ENCODE results near the gene PUM2.

Gene PUM2

DNA sequence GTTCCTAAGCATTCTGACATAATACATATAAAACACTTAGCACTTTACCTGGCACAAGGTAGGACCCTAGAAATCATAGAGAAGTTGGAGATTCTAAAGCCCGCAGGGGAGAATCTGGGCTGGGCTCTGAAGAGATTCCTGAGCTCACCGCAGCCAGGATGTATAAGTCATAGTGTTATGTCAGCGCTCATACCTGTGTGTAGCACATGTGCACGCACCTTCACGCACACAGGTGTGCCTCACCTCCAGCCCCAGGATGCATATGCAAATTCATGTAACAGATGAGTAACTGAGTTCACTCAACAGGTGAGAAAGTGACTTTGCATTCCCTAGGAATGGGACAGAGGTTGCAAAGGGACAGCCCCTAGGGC is 117.8 kb downstream of the PUM2 start:
- Histone ChIP-seq H3K27me3 (replicated peaks) (no peaks in the 10 kb centered on the region), H3K36me3 (replicated peaks) (no peaks in the 10 kb centered on the region), H3K27ac (no peak overlapping the region), H3K4me3 (ENCODE audit: low read depth, low read length) (no peak overlapping the region)
- no peak for DNase-seq
- TF ChIP-seq, protein P1, sequence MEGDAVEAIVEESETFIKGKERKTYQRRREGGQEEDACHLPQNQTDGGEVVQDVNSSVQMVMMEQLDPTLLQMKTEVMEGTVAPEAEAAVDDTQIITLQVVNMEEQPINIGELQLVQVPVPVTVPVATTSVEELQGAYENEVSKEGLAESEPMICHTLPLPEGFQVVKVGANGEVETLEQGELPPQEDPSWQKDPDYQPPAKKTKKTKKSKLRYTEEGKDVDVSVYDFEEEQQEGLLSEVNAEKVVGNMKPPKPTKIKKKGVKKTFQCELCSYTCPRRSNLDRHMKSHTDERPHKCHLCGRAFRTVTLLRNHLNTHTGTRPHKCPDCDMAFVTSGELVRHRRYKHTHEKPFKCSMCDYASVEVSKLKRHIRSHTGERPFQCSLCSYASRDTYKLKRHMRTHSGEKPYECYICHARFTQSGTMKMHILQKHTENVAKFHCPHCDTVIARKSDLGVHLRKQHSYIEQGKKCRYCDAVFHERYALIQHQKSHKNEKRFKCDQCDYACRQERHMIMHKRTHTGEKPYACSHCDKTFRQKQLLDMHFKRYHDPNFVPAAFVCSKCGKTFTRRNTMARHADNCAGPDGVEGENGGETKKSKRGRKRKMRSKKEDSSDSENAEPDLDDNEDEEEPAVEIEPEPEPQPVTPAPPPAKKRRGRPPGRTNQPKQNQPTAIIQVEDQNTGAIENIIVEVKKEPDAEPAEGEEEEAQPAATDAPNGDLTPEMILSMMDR (IDR thresholded peaks at IDR 0.05; ENCODE audit: low read depth, low read length, missing control alignments): no peak
- in situ Hi-C loops (cut with HindIII; ENCODE audit: low pct_ligation_motif_present, low sequenced_read_pairs): no loop called here

DNA sequence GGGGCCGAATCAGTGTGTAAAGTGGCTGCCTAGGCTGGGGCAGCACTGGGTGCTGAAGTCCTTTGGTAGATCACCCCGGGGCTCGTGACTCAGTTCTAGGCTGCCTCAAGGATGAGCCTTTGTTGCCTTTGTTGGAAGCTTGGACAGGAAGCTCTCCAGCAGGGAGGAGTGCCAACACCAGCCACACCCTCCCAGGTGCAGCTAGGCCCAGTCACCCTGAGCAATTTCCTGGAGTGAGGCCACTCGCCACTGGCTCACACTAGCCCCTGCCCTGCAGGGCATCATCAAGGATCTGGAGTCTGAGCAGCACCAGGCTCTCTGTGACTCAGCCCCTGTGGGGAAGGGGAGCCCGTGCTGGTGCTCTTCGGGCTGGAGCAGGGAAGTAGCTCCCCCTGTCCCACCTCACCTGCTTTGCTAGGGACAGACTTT is 119.0 kb downstream of the PUM2 start:
- no peak for DNase-seq
- Histone ChIP-seq H3K27ac (no peak overlapping the region), H3K27me3 (replicated peaks) (no peaks in the 10 kb centered on the region)

DNA sequence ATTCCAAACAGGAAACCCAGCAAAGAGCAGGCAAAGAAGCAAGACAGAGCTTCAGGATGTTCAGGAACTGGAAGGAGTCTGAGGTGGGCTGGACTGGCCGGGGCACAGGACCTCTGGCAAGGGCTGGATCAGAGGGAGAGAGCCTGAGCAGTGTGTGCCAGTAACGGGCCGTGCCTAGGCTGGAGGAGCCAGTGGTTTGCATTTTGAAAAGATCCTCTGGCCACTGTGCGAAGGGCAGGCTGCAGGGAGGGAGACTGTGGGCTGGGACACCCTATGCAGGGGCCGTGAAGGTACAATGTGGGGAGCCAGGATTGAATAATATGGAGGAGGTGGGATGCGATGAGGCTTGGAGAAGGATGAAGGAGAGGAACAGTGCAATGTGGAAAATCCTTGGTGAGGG is 119.5 kb downstream of the PUM2 start:
- no peaks in the 10 kb centered on the region for H3K36me3 ChIP-seq (replicated peaks)
- H3K27me3 ChIP-seq (replicated peaks): no peaks in the 10 kb centered on the region
- no peak overlapping the region for H3K4me3 ChIP-seq (ENCODE audit: low read depth, low read length)
- TF ChIP-seq, protein P1 (IDR thresholded peaks at IDR 0.05; ENCODE audit: low read depth, low read length, missing control alignments): no peak
- DNase-seq: no peak
- in situ Hi-C loops (cut with HindIII; ENCODE audit: low pct_ligation_motif_present, low sequenced_read_pairs): no loop called here
- no peak overlapping the region for H3K27ac ChIP-seq

More for the DNA sequence above, 119.0 kb downstream of the PUM2 start:
- no peak overlapping the region for H3K4me3 ChIP-seq (ENCODE audit: low read depth, low read length)
- H3K36me3 ChIP-seq (replicated peaks): no peaks in the 10 kb centered on the region
- TF ChIP-seq, protein P1 (IDR thresholded peaks at IDR 0.05; ENCODE audit: low read depth, low read length, missing control alignments): no peak
- in situ Hi-C loops (cut with HindIII; ENCODE audit: low pct_ligation_motif_present, low sequenced_read_pairs): no loop called here

DNA sequence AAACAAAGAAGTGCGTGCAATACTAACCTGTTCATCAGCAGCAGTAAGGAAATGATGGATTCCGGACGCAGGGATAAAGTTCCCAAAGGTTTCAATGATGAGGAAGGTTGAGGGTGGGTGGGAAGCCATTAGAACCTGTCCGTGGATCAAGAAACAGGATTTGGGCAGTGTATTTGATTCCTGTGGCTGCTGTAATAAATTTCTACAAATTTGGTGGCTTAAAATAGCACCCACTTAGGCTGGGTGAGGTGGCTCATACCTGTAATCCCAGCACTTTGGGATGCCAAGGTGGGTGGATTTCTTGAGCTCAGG is 120.6 kb downstream of the PUM2 start:
- Histone ChIP-seq H3K27ac (no peak overlapping the region), H3K27me3 (replicated peaks) (no peaks in the 10 kb centered on the region), H3K36me3 (replicated peaks) (no peaks in the 10 kb centered on the region), H3K4me3 (ENCODE audit: low read depth, low read length) (no peak overlapping the region)
- TF ChIP-seq, protein P1 (IDR thresholded peaks at IDR 0.05; ENCODE audit: low read depth, low read length, missing control alignments): no peak
- in situ Hi-C loops (cut with HindIII; ENCODE audit: low pct_ligation_motif_present, low sequenced_read_pairs): no loop called here
- DNase-seq: no peak

DNA sequence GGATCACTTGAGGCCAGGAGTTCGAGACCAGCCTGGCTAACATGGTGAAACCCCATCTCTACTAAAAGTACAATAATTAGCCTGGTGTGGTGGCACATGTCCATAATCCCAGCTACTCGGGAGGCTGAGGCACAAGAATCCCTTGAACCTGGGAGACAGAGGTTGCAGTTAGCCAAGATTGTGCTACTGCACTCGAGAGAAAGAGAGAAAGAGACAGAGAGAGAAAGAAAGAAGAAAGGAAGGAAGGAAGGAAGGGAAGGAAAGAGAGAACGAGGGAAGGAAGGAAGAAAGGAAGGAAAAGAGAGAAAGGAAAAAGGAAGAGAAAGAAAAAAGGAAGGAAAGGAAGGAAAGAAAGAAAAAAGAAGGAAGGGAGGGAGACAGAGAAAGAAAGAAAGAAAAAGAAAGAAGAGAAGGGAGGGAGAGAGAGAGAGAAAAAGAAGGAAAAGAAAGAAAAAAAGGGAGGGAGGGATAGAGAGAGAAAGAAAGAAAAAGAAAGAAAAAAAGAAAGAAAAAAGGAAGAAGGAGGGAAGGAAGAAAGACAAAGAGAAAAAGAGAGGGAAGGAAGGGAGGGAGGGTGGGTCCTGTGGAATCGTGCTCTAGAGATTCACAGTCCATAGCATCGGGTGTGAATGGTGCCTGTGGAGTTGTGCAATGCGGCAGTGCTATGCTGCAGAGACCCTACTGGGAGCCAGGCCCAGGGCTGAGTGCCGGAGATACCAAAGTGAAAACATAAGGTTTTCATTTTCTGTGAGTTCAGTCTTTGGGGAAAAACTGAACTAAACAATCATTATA is 121.1 kb downstream of the PUM2 start:
- Histone ChIP-seq H3K36me3 (replicated peaks) (no peaks in the 10 kb centered on the region), H3K4me3 (ENCODE audit: low read depth, low read length) (no peak overlapping the region), H3K27ac (no peak overlapping the region), H3K27me3 (replicated peaks) (no peaks in the 10 kb centered on the region)
- TF ChIP-seq, protein P1 (IDR thresholded peaks at IDR 0.05; ENCODE audit: low read depth, low read length, missing control alignments): no peak
- in situ Hi-C loops (cut with HindIII; ENCODE audit: low pct_ligation_motif_present, low sequenced_read_pairs): loop anchor here (10.0 kb wide), 1 partner anchor 95 kb away; no protein-coding TSS in a partner anchor
- no peak for DNase-seq
